ENCODE data around the gene ALPG. TPM values are rescaled to one million over a fixed set of nuclear protein-coding genes. Genes with fewer than 3 reads are reported as not detected.
"Not testable (repeated sequence)": the region's sequence is repeated elsewhere in the genome, so short reads cannot be mapped to it uniquely, and the experiment has no call there.

The ALPG gene
- total RNA-seq, 1 experiment from 2014 or later, result not detected

GRCh38 chr2:232440220-232441018, 33.8 kb downstream of the ALPG start:
- peak; percentile 76 for DNase-seq (ENCODE audit: low read depth)

GRCh38 chr2:232441147-232441651, 34.6 kb downstream of the ALPG start:
- no peak for DNase-seq (ENCODE audit: low read depth)

GRCh38 chr2:232441922-232442321, 35.3 kb downstream of the ALPG start:
- not testable (repeated sequence) for DNase-seq (ENCODE audit: low read depth)

GRCh38 chr2:232442431-232442830, 35.8 kb downstream of the ALPG start:
- DNase-seq (ENCODE audit: low read depth), result not testable (repeated sequence)

- DNase-seq (ENCODE audit: low read depth), result not testable (repeated sequence)
These were observed 36.4 kb downstream of the ALPG start for GRCh38 chr2:232443047-232443446.

- not testable (repeated sequence) for DNase-seq (ENCODE audit: low read depth)
These were observed 37.2 kb downstream of the ALPG start for GRCh38 chr2:232443669-232444408.

GRCh38 chr2:232444409-232445148, 37.9 kb downstream of the ALPG start:
- peak; percentile 83 for DNase-seq (ENCODE audit: low read depth)

- not testable (repeated sequence) for DNase-seq (ENCODE audit: low read depth)
These were observed 38.7 kb downstream of the ALPG start for GRCh38 chr2:232445149-232445885.

- not testable (repeated sequence) for DNase-seq (ENCODE audit: low read depth)
These were observed 39.7 kb downstream of the ALPG start for GRCh38 chr2:232446266-232446777.

GRCh38 chr2:232447091-232447620, 40.5 kb downstream of the ALPG start:
- DNase-seq (ENCODE audit: low read depth), result no peak

GRCh38 chr2:232447638-232448303, 41.1 kb downstream of the ALPG start:
- no peak for DNase-seq (ENCODE audit: low read depth)

- no peak for DNase-seq (ENCODE audit: low read depth)
These were observed 41.7 kb downstream of the ALPG start for GRCh38 chr2:232448304-232448690.

- no peak for DNase-seq (ENCODE audit: low read depth)
These were observed 43.3 kb downstream of the ALPG start for GRCh38 chr2:232449964-232450363.

GRCh38 chr2:232451645-232452044, 45.0 kb downstream of the ALPG start:
- DNase-seq (ENCODE audit: low read depth), result not testable (repeated sequence)

GRCh38 chr2:232454630-232455029, 48.0 kb downstream of the ALPG start:
- no peak for DNase-seq (ENCODE audit: low read depth)

GRCh38 chr2:232455426-232456255, 49.0 kb downstream of the ALPG start, which contains the start of gene ALPI:
Gene ALPI (plus strand): TSS chr2:232456153. CDS start chr2:232456200, 47 bp downstream.
- DNase-seq (ENCODE audit: low read depth), result no peak

- DNase-seq (ENCODE audit: low read depth), result no peak
These were observed 49.9 kb downstream of the ALPG start for GRCh38 chr2:232456296-232457120.

Measured in Daoy (cell line).